SK-N-SH (cell line): ENCODE results near the gene MAPK8IP3. TPM values are rescaled to one million over a fixed set of nuclear protein-coding genes. Genes with fewer than 3 reads are reported as not detected.

Source experiments
- CTCF ChIA-PET: fragments of 300-600, 350-600 bp; formaldehyde crosslinking; extraction: SDS; loops from one replicate; lab custom pipeline; 2021; lab: Yijun Ruan, JAX
- POLR2A ChIA-PET: fragments of 350-600 bp; sonication (Branson Sonifier 250); formaldehyde crosslinking; extraction: SDS; loops from one replicate; lab custom pipeline; 2020; ENCODE audit warnings: antibody characterized with exemption, inconsistent platforms; lab: Yijun Ruan, JAX
- DNase-seq: peaks from one replicate; pipeline ENCODE4 v3.0.0; 2012
- H2AFZ ChIP-seq: fragments of 200-600 bp; sonication (generic); 2 replicates; pipeline ENCODE4 v1.8.1; 2016; ENCODE audit warnings: antibody characterized with exemption, mild to moderate bottlenecking, low read depth
- H3F3A ChIP-seq: fragments of 200-600 bp; sonication (generic); replicated peaks from 2 replicates; pipeline ENCODE3; 2016; ENCODE audit warnings: antibody characterized with exemption, mild to moderate bottlenecking; ENCODE audit not compliant: insufficient read depth
- H3K27ac ChIP-seq, 2 experiments: fragments of 200-500 bp in 1 of 2; fragments of 200-600 bp in 1 of 2; sonication (Bioruptor generic) in 1 of 2; sonication (generic), shearing (Covaris generic) in 1 of 2; 2 replicates each; pipeline versions ENCODE4 v1.5.1 to v1.6.1; 2014 to 2016; ENCODE audit warnings: low read depth in 2 of 2, inconsistent platforms in 1 of 2, low read length in 1 of 2, mild to moderate bottlenecking in 1 of 2, mixed read lengths in 1 of 2
- H3K27me3 ChIP-seq: fragments of 200-600 bp; sonication (generic), shearing (Covaris generic); 2 replicates; pipeline ENCODE4 v1.6.1; 2016; ENCODE audit warnings: mixed run types; ENCODE audit not compliant: insufficient read depth
- H3K36me3 ChIP-seq, 2 experiments: fragments of 200-500 bp in 1 of 2; fragments of 200-600 bp in 1 of 2; sonication (Bioruptor generic) in 1 of 2; sonication (generic) in 1 of 2; replicated peaks in 1 of 2; 2 replicates each; pipeline versions ENCODE3 to v1.5.1; 2014 to 2016; ENCODE audit warnings: low read length in 1 of 2, mild to moderate bottlenecking in 1 of 2; ENCODE audit not compliant: insufficient read depth in 2 of 2, control insufficient read depth in 1 of 2
- H3K4me1 ChIP-seq, 2 experiments: fragments of 200-500 bp in 1 of 2; fragments of 200-600 bp in 1 of 2; sonication (Bioruptor generic) in 1 of 2; sonication (generic), shearing (Covaris generic) in 1 of 2; 2 replicates each; pipeline versions ENCODE4 v1.5.1 to v1.6.1; 2014 to 2016; ENCODE audit warnings: low read depth in 1 of 2, low read length in 1 of 2, mixed run types in 1 of 2; ENCODE audit not compliant: insufficient read depth in 2 of 2, control insufficient read depth in 1 of 2
- H3K4me2 ChIP-seq: fragments of 200-600 bp; sonication (generic), shearing (Covaris generic); 2 replicates; pipeline ENCODE4 v1.6.1; 2017; ENCODE audit warnings: mixed run types
- H3K4me3 ChIP-seq, 2 experiments: fragments of 200-500 bp in 1 of 2; fragments of 200-600 bp in 1 of 2; sonication (Bioruptor generic) in 1 of 2; sonication (generic), shearing (Covaris generic) in 1 of 2; 2 replicates each; pipeline versions ENCODE4 v1.5.1 to v1.8.1; 2014 to 2016; ENCODE audit warnings: low read depth in 2 of 2, inconsistent platforms in 1 of 2, low read length in 1 of 2, mild to moderate bottlenecking in 1 of 2, mixed read lengths in 1 of 2, moderate library complexity in 1 of 2
- H3K79me2 ChIP-seq: fragments of 200-600 bp; sonication (generic); 2 replicates; pipeline ENCODE4 v1.8.1; 2017; ENCODE audit warnings: mild to moderate bottlenecking; ENCODE audit not compliant: insufficient read depth
- H3K9ac ChIP-seq: fragments of 200-600 bp; sonication (generic); 2 replicates; pipeline ENCODE4 v1.6.1; 2017; ENCODE audit warnings: mixed run types
- H3K9me2 ChIP-seq: fragments of 200-600 bp; sonication (generic); 2 replicates; pipeline ENCODE4 v1.6.1; 2017; ENCODE audit warnings: mixed run types
- H3K9me3 ChIP-seq: fragments of 200-600 bp; sonication (generic); 2 replicates; pipeline ENCODE4 v1.6.1; 2017; ENCODE audit warnings: mixed run types, mild to moderate bottlenecking, moderate library complexity
- H4K20me1 ChIP-seq: fragments of 200-600 bp; sonication (generic); 2 replicates; pipeline ENCODE4 v1.6.1; 2017; ENCODE audit warnings: mild to moderate bottlenecking, mixed run types; ENCODE audit not compliant: insufficient read depth
- ELF1 ChIP-seq: IDR thresholded peaks from 2 replicates; pipeline ENCODE4 v1.4.0; 2012
- EP300 ChIP-seq, 2 experiments: IDR thresholded peaks; 2 replicates each; pipeline versions ENCODE4 v1.4.0 to v1.6.1; 2012; ENCODE audit warnings: borderline replicate concordance in 1 of 2, low read depth in 1 of 2, low read length in 1 of 2
- GABPA ChIP-seq: IDR thresholded peaks from 2 replicates; pipeline ENCODE4 v1.4.0; 2012; ENCODE audit warnings: low read depth, mild to moderate bottlenecking
- GATA2 ChIP-seq: sonication (generic); formaldehyde crosslinking; IDR thresholded peaks from 2 replicates; pipeline ENCODE4 v1.5.0; 2020; ENCODE audit warnings: mild to moderate bottlenecking, missing genetic modification reagents
- IRF3 ChIP-seq: fragments of 150-350 bp; IDR thresholded peaks from 2 replicates; pipeline ENCODE4 v1.6.1; 2016; ENCODE audit warnings: mild to moderate bottlenecking, low read depth, low read length
- JUND ChIP-seq: IDR thresholded peaks from 2 replicates; pipeline ENCODE4 v1.4.0; 2012
- MAX ChIP-seq: IDR thresholded peaks from 2 replicates; pipeline ENCODE4 v1.4.0; 2012; ENCODE audit warnings: low read depth
- MXI1 ChIP-seq: IDR thresholded peaks from 2 replicates; pipeline ENCODE4 v1.6.1; 2012; ENCODE audit warnings: mild to moderate bottlenecking, low read depth, low read length, improper control_type of control experiment
- NFIC ChIP-seq: IDR thresholded peaks from 2 replicates; pipeline ENCODE4 v1.4.0; 2012; ENCODE audit warnings: borderline replicate concordance
- NRF1 ChIP-seq: IDR thresholded peaks from 2 replicates; pipeline ENCODE4 v1.6.1; 2012; ENCODE audit warnings: low read depth, mild to moderate bottlenecking, low read length
- PBX3 ChIP-seq: IDR thresholded peaks from 2 replicates; pipeline ENCODE4; 2012
- POLR2AphosphoS5 ChIP-seq: IDR thresholded peaks from 2 replicates; pipeline ENCODE4 v1.6.1; 2012; ENCODE audit warnings: low read depth, low read length
- RAD21 ChIP-seq: IDR thresholded peaks from 2 replicates; pipeline ENCODE4 v1.6.1; 2012; ENCODE audit warnings: mild to moderate bottlenecking, low read length
- RFX5 ChIP-seq: IDR thresholded peaks from 2 replicates; pipeline ENCODE4 v1.6.1; 2012; ENCODE audit warnings: mild to moderate bottlenecking, improper control_type of control experiment, low read length
- RXRA ChIP-seq: IDR thresholded peaks from 2 replicates; pipeline ENCODE4 v1.4.0; 2012; ENCODE audit warnings: low read depth, mild to moderate bottlenecking, borderline replicate concordance
- SMC3 ChIP-seq: IDR thresholded peaks from 2 replicates; pipeline ENCODE4 v1.6.1; 2012; ENCODE audit warnings: low read depth, low read length, improper control_type of control experiment
- TCF12 ChIP-seq: IDR thresholded peaks from 2 replicates; pipeline ENCODE4 v1.4.0; 2012
- TEAD4 ChIP-seq: IDR thresholded peaks from 2 replicates; pipeline ENCODE4 v1.4.0; 2012; ENCODE audit warnings: mild to moderate bottlenecking, borderline replicate concordance; ENCODE audit not compliant: insufficient read depth
- YY1 ChIP-seq: IDR thresholded peaks from 2 replicates; pipeline ENCODE4 v1.4.0; 2012; ENCODE audit warnings: low read depth, mild to moderate bottlenecking
- WGBS: methylation state at CpG from one replicate; pipeline ENCODE4 v1.1.6; 2017; ENCODE audit warnings: low lambda C conversion rate; 5-methylcytosine and 5-hydroxymethylcytosine counted together
- polyA plus RNA-seq, 3 experiments: library from polyadenylated mRNA; depleted of rRNA; stranded (reverse); fragments of >200 nt; gene quantifications; 2 replicates each; pipeline ENCODE4 v1.2.3, GENCODE V29; 2012
- TF ChIP-seq, protein P1 (sequence below): IDR thresholded peaks from 2 replicates; pipeline ENCODE4 v1.4.0; 2012; ENCODE audit warnings: low read depth, borderline replicate concordance
- TF ChIP-seq, protein P2 (sequence below): IDR thresholded peaks from 2 replicates; pipeline ENCODE4 v1.4.0; 2012; ENCODE audit warnings: low read depth, borderline replicate concordance

The MAPK8IP3 gene
- polyA plus RNA-seq, 1 of the 3 experiments (the other 2 are of a cell fraction): 57.3 TPM

DNA sequence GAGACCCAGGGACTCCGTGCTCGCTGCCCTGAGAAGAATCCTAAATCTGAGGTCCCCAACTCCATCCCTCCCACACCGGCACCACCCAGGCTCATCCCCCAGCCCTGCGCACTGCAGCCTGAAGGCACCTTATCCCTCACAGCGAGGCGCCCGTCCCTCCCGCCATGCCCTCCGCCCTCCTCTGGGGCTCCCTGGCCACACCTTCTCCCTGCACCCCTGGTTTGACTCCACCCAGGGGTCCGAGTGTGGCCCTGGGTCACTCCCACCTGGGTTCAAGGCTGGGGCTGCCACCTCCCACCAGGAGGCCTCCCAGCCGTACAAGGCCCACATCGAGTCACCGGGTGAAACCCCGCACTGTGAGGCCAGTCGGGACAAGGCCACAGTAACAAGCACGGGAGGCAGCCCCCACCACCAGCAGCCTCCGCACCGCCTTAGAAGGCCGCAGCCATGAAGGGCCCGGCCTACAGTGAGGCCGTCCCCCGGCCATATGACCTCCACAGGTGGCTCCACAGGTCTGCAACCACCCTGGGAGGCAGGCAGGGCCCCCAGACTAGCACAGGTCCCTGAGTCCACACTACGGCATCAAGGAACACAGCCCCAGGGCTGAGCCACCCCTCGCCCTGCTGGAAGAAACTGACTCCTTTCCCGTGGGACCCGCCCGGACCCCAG is 112.3 kb downstream of the MAPK8IP3 start:
- Histone ChIP-seq H3K9me2 (no peaks in the 10 kb centered on the region), H3K27ac (no peak overlapping the region), H3K9me3 (no peaks in the 10 kb centered on the region), H3K4me2 (no peak overlapping the region), H3F3A (peaks cover 5% of the 10 kb centered on the region), H3K36me3 (peaks cover 0 to 18% of the 10 kb centered on the region in 2 experiments), H3K27me3 (no peaks in the 10 kb centered on the region), H3K79me2 (peaks cover 5% of the 10 kb centered on the region; the same call in 1 of the 2 replicates), H2AFZ (no peak overlapping the region), H3K4me1 (no peaks in the 10 kb centered on the region), H3K9ac (no peak overlapping the region), H4K20me1 (no peaks in the 10 kb centered on the region), H3K4me3 (no peak overlapping the region)
- ChIA-PET CTCF (no interaction called here), POLR2A (no interaction called here)
- TF ChIP-seq ELF1 (no peak), PBX3 (no peak), JUND (no peak), TEAD4 (no peak), IRF3 (no peak), RFX5 (no peak), TCF12 (no peak), NFIC (no peak), EP300 (IDR thresholded peaks at IDR 0.05; ENCODE audit: borderline replicate concordance in 1 of 2, low read depth in 1 of 2, low read length in 1 of 2) (no peak), GATA2 (CRISPR knock-in tag) (no peak), RAD21 (no peak), SMC3 (no peak), POLR2AphosphoS5 (no peak), GABPA (no peak), YY1 (no peak)
- no peak for DNase-seq
- 95% methylated on average over 14 of the region's 27 CpGs for WGBS

DNA sequence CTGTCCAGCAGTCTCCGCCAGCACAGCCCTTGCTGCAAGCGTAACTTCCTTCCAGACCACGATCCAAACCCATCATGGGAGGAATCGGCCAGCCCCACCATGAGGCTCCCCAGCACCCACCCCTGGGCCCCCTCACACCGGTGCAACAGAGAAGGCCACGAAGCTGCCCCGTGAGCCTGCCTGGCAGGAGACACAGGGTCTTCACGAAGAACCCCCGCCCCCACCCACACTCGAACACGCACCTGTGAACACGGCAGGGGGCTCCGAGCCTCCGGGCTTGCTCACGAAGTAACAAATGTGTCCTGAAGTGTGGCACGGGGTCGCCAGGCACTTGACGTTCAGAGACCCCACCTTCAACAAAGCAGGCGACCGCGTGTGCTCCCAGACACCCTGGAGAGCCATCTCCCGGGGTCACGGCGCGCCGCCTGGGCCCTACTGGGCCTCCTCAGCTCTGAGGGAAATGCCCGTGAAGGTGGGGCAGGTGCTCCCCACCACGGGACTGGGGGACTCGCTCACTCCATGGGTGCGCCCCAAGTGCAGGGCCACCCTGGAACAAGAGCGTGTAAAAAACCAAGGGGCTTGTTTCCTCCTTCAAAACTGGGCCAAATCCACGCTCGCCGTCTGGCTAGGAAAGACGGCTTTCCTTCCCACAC is 113.0 kb downstream of the MAPK8IP3 start:
- Histone ChIP-seq H4K20me1 (no peaks in the 10 kb centered on the region), H3F3A (no peaks in the 10 kb centered on the region), H3K4me3 (no peak overlapping the region), H3K27me3 (no peaks in the 10 kb centered on the region), H3K9ac (no peak overlapping the region), H3K4me2 (no peak overlapping the region), H3K27ac (no peak overlapping the region), H3K4me1 (no peaks in the 10 kb centered on the region), H3K9me2 (no peaks in the 10 kb centered on the region), H3K36me3 (peaks cover 0 to 15% of the 10 kb centered on the region in 2 experiments), H3K79me2 (peaks cover 10% of the 10 kb centered on the region; the same call in 1 of the 2 replicates), H3K9me3 (no peaks in the 10 kb centered on the region), H2AFZ (no peak overlapping the region)
- no peak for DNase-seq
- POLR2A ChIA-PET: no interaction called here
- CTCF ChIA-PET: no interaction called here
- TF ChIP-seq TEAD4 (no peak), PBX3 (no peak), EP300 (IDR thresholded peaks at IDR 0.05; ENCODE audit: borderline replicate concordance in 1 of 2, low read depth in 1 of 2, low read length in 1 of 2) (no peak), RXRA (no peak), NRF1 (no peak), MAX (no peak), POLR2AphosphoS5 (no peak), JUND (no peak), MXI1 (no peak)
- TF ChIP-seq, protein P1, sequence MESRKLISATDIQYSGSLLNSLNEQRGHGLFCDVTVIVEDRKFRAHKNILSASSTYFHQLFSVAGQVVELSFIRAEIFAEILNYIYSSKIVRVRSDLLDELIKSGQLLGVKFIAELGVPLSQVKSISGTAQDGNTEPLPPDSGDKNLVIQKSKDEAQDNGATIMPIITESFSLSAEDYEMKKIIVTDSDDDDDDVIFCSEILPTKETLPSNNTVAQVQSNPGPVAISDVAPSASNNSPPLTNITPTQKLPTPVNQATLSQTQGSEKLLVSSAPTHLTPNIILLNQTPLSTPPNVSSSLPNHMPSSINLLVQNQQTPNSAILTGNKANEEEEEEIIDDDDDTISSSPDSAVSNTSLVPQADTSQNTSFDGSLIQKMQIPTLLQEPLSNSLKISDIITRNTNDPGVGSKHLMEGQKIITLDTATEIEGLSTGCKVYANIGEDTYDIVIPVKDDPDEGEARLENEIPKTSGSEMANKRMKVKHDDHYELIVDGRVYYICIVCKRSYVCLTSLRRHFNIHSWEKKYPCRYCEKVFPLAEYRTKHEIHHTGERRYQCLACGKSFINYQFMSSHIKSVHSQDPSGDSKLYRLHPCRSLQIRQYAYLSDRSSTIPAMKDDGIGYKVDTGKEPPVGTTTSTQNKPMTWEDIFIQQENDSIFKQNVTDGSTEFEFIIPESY: no peak
- TF ChIP-seq, protein P2, sequence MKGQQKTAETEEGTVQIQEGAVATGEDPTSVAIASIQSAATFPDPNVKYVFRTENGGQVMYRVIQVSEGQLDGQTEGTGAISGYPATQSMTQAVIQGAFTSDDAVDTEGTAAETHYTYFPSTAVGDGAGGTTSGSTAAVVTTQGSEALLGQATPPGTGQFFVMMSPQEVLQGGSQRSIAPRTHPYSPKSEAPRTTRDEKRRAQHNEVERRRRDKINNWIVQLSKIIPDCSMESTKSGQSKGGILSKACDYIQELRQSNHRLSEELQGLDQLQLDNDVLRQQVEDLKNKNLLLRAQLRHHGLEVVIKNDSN: no peak
- WGBS: 94% methylated on average over 22 of the region's 35 CpGs
